Neural progenitor cell (in vitro differentiated cells): ENCODE measurements around the gene TSHZ2.
"Not testable (repeated sequence)": the region's sequence is repeated elsewhere in the genome, so short reads cannot be mapped to it uniquely, and the experiment has no call there.

Source experiments
- EZH2 ChIP-seq: fragments of 200-600 bp; sonication (generic); IDR thresholded peaks from 2 replicates; pipeline ENCODE4 v1.6.1; 2017; ENCODE audit warnings: antibody characterized with exemption, mild to moderate bottlenecking, moderate library complexity
- TF ChIP-seq, protein P1 (sequence below): fragments of 200-600 bp; sonication (generic); IDR thresholded peaks from 2 replicates; pipeline ENCODE4 v1.5.1; 2017; ENCODE audit warnings: antibody characterized with exemption, mild to moderate bottlenecking

- TF ChIP-seq, protein P1, sequence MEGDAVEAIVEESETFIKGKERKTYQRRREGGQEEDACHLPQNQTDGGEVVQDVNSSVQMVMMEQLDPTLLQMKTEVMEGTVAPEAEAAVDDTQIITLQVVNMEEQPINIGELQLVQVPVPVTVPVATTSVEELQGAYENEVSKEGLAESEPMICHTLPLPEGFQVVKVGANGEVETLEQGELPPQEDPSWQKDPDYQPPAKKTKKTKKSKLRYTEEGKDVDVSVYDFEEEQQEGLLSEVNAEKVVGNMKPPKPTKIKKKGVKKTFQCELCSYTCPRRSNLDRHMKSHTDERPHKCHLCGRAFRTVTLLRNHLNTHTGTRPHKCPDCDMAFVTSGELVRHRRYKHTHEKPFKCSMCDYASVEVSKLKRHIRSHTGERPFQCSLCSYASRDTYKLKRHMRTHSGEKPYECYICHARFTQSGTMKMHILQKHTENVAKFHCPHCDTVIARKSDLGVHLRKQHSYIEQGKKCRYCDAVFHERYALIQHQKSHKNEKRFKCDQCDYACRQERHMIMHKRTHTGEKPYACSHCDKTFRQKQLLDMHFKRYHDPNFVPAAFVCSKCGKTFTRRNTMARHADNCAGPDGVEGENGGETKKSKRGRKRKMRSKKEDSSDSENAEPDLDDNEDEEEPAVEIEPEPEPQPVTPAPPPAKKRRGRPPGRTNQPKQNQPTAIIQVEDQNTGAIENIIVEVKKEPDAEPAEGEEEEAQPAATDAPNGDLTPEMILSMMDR, result not testable (repeated sequence)
- not testable (repeated sequence) for TF ChIP-seq EZH2
Measured at GRCh38 chr20:53536382-53536781, 564.2 kb downstream of the TSHZ2 start.
